WI38 (cell line): ENCODE data around the gene FLYWCH2.

ENCODE experiments used
- H3K4me3 ChIP-seq: 2 replicates; pipeline ENCODE4 v1.5.1; 2011; ENCODE audit warnings: low read depth, mild to moderate bottlenecking, control low read depth, low read length
- TF ChIP-seq, protein P1 (sequence below): IDR thresholded peaks from 2 replicates; pipeline ENCODE4 v1.5.1; 2012; ENCODE audit warnings: low read depth, mild to moderate bottlenecking, control low read depth, low read length

FLYWCH2 gene

DNA sequence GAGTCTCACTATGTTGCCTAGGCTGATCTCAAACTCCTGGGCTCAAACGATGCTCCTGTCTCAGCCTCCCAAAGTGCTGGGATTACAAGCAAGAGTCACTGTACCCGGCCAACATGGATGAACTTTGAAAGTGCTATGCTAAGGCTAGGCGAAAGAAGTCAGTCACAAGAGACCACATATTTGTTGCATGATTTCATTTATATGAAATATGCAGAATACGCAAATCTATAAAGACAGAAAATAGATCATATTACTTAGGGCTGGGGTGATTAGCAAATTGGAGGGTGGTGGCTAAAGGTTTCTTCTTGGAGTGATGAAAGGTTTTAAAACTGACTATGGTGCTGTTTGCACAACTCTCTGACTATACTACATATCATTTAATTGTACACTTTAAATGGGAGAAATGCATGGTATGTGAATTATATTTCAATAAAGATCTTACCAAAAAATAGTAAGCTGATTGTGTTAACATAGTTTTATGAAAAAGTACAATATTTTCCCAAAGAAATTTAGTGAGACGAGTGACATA is 27.5 kb downstream of the FLYWCH2 start:
- TF ChIP-seq, protein P1, sequence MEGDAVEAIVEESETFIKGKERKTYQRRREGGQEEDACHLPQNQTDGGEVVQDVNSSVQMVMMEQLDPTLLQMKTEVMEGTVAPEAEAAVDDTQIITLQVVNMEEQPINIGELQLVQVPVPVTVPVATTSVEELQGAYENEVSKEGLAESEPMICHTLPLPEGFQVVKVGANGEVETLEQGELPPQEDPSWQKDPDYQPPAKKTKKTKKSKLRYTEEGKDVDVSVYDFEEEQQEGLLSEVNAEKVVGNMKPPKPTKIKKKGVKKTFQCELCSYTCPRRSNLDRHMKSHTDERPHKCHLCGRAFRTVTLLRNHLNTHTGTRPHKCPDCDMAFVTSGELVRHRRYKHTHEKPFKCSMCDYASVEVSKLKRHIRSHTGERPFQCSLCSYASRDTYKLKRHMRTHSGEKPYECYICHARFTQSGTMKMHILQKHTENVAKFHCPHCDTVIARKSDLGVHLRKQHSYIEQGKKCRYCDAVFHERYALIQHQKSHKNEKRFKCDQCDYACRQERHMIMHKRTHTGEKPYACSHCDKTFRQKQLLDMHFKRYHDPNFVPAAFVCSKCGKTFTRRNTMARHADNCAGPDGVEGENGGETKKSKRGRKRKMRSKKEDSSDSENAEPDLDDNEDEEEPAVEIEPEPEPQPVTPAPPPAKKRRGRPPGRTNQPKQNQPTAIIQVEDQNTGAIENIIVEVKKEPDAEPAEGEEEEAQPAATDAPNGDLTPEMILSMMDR = no peak
- no peak overlapping the region for H3K4me3 ChIP-seq

DNA sequence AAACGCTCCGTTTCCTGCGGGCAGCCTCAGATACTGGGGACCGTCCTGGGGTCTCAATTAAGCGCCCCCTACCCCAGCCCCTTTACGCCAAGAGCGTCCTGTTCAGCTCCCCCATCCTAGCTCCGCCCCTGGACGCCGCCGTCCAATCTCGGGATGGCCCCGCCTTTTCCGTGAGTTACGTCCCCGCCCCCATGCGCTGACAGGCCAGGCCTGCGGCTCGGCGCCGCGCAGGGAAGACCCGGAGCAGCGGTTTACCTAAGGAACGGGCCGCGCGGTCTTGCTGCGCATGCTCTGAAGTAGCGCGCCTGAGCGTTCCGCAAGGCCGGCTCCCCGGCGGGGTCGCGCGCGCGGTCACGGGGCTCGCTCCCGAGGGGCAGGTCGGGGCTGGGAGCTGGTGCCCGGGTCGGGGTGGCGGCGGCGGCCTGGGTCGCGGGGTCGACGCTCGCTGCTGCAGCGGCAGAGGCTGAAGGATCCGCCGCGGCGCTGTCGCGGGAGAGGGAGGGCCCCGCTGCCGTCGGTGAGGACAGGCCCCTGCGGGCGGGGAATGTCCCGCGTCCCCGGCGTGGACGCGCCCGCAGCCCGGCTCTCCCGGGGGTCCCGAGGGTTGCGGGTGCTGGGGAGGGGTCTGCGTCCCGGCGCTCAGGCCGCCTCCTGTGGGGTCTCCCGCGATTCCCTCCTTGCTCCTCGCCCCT is 28.8 kb downstream of the FLYWCH2 start, which contains the start of gene FLYWCH1:
Gene FLYWCH1, plus strand, starts transcription at position 294 of the 692 bp plus-strand sequence. CDS start 17,755 bp downstream, outside the sequence.
- peak within 1 kb of the TSS; percentile 83 for H3K4me3 ChIP-seq
- TF ChIP-seq, protein P1 = no peak

DNA sequence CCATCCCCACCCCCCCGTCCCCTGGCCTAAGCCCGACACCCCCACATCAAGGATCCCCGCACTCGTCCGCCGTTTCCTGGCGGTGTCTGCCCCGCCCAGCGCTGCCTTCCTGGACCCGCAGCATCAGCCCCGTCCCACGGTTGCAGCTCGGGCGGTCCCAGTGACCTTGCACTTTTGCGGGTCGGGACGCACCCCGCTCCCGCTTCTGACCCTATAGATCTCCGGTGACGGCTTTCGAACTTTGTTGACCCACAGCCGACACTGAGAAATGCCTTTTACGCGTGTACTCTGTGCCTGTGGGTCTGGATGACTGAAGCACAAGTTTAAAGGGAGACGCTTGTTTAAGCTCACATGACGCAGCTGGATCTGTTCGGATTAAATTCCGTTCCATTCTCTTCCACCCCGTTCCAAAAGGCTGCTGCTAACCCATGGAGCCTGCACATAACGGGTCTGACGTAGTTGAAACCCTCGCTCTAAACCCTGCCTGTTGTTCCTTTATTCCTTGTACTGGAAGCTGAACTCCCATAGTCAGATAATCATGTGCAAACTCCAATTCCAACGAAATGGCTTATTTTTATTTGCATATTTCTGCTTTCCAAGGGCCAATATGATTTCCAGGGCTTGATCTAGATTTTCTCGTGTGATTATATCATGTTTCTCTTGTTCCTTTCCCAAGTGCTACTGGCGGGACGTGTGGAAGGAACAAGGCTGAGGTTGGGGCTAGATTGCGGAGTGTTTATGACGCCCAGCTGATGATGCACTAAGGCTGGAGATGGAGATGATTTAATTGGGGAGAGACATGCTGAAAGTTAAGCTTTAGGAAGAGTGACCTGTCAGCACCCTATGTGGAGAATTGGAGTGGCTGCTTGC is 29.6 kb downstream of the FLYWCH2 start:
- peak overlapping the region; percentile 83 for H3K4me3 ChIP-seq
- TF ChIP-seq, protein P1 = no peak

DNA sequence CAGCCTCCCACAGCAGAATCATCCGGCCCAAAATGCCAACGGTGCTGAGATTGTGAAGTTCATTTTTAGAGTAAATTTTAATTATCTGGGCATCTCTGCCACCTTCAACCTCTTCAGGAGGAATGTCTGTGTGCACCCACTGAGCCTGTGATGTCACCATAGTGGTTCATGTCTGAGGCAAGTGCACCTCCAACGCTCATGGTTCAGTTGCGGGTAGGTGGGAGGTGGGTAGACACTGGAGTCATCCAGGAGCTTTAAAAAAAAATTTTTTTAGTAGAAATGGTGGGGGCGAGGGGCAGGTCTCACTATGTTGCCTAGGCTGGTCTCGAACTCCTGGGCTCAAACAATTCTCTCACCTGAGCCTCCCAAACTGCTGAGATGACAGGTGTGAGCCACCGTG is 30.6 kb downstream of the FLYWCH2 start:
- peak overlapping the region; percentile 83 for H3K4me3 ChIP-seq
- TF ChIP-seq, protein P1 = no peak

DNA sequence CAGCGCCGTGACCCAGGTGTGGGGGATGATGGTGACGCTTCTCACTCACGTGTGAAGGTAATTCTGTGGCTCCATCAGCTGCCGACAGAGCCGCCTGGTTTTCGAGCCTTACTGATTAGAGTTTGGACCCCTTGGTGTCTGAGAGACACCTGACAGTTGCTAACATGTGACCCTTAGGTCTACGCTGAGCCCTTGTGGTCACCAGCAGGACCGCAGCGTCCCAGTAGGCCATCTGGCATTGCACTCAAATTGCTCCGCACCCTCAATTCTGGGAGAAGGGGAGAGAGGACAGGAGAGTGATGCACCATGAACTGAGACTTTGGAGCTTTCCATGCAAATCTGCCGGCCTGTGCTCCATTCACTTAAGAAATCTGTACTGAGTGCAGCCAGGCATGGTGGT is 31.2 kb downstream of the FLYWCH2 start:
- no peak overlapping the region for H3K4me3 ChIP-seq
- TF ChIP-seq, protein P1 = no peak

DNA sequence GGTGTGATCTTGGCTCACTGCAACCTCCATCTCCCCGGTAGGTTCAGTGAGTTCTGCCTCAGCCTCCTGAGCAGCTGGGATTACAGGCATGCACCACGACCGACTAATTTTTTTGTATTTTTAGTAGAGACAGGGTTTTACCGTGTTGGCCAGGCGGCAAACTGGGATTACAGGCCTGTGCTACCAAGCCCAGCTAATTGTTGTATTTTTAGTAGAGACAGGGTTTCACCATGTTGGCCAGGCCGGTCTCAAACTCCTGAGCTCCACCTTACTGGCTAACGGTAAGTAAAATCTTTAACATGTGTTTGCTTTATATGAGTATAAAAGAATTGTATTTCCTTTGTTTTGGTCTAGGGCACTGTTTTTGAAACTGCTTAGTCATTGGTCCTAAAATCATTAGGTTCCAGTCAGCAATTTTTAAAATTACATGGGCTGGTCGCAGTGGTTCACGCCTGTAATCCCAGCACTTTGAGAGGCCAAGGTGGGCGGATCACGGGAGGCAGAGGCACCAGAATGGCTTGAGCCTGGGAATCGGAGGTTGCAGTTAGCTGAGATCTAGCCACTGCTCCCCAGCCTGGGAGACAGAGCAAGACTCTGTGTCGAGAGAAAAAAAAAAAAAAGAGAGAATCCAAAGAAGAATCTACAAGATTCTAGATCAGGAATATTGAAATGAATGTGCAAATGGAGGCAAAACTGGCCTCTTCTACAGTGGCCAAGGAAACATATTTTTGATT is 32.3 kb downstream of the FLYWCH2 start:
- TF ChIP-seq, protein P1 = no peak
- no peak overlapping the region for H3K4me3 ChIP-seq
